Fibroblast of lung (primary cell): ENCODE data around the gene SCN5A. TPM values are rescaled to one million over a fixed set of nuclear protein-coding genes. Genes with fewer than 3 reads are reported as not detected.

ENCODE experiments used
- DNase-seq, 2 donors: peaks; one replicate each; pipeline versions ENCODE4 v3.0.0 to v3.0.0-alpha.2; 2010; ENCODE audit warnings: low read depth in 2 of 2
- H2AFZ ChIP-seq: 2 replicates; pipeline ENCODE4 v1.5.1; 2012; ENCODE audit warnings: low read length, control low read depth, inconsistent platforms
- H3K27ac ChIP-seq: 2 replicates; pipeline ENCODE4 v1.5.1; 2011; ENCODE audit warnings: low read length, control low read depth; ENCODE audit not compliant: insufficient read depth
- H3K27me3 ChIP-seq: 2 replicates; pipeline ENCODE4 v1.5.1; 2011; ENCODE audit warnings: mild to moderate bottlenecking, low read length; ENCODE audit not compliant: control insufficient read depth, insufficient read depth
- H3K36me3 ChIP-seq: 2 replicates; pipeline ENCODE4 v1.5.1; 2011; ENCODE audit warnings: low read length; ENCODE audit not compliant: control insufficient read depth, insufficient read depth
- H3K4me1 ChIP-seq: 2 replicates; pipeline ENCODE4 v1.5.1; 2011; ENCODE audit warnings: low read length; ENCODE audit not compliant: control insufficient read depth, insufficient read depth; ENCODE audit errors: extremely low read depth
- H3K4me2 ChIP-seq: 2 replicates; pipeline ENCODE4 v1.5.1; 2011; ENCODE audit warnings: low read length, control low read depth; ENCODE audit not compliant: insufficient read depth; ENCODE audit errors: extremely low read depth
- H3K4me3 ChIP-seq, 4 experiments: fragments of 200-600 bp in 1 of 4; sonication (generic) in 1 of 4; replicated peaks in 1 of 4; 2 replicates each; pipeline ENCODE4 v1.5.1; 2011 to 2016; ENCODE audit warnings: low read length in 4 of 4, low read depth in 3 of 4, mild to moderate bottlenecking in 3 of 4, control low read depth in 2 of 4, inconsistent platforms in 1 of 4, mixed read lengths in 1 of 4; ENCODE audit not compliant: insufficient read depth in 1 of 4; ENCODE audit errors: control extremely low read depth in 1 of 4
- H3K79me2 ChIP-seq: 2 replicates; pipeline ENCODE4 v1.5.1; 2012; ENCODE audit warnings: mild to moderate bottlenecking, low read length, inconsistent platforms; ENCODE audit not compliant: control insufficient read depth, insufficient read depth
- H3K9ac ChIP-seq: 2 replicates; pipeline ENCODE4 v1.5.1; 2011; ENCODE audit warnings: mild to moderate bottlenecking, low read length, control low read depth; ENCODE audit not compliant: insufficient read depth
- H3K9me3 ChIP-seq: 2 replicates; pipeline ENCODE4 v1.5.1; 2012; ENCODE audit warnings: low read depth, low read length; ENCODE audit not compliant: control insufficient read depth, insufficient read depth
- H4K20me1 ChIP-seq: 2 replicates; pipeline ENCODE4 v1.5.1; 2011; ENCODE audit warnings: low read length; ENCODE audit not compliant: control insufficient read depth, insufficient read depth; ENCODE audit errors: extremely low read depth
- CTCF ChIP-seq, 2 donors: IDR thresholded peaks in 1 of 2; conservative IDR thresholded peaks in 1 of 2; 1 replicate in 1 of 2; 2 replicates in 1 of 2; pipeline ENCODE4 v1.5.1; 2011 to 2012; ENCODE audit warnings: low read length in 2 of 2, control low read depth in 1 of 2, inconsistent platforms in 1 of 2, low read depth in 1 of 2, mild to moderate bottlenecking in 1 of 2
- EZH2 ChIP-seq: IDR thresholded peaks from 2 replicates; pipeline ENCODE4 v1.5.1; 2012; ENCODE audit warnings: low read length, control low read depth, mild to moderate bottlenecking; ENCODE audit errors: missing control alignments
- polyA plus RNA-seq, 2 donors: library from polyadenylated mRNA; depleted of rRNA in 1 of 2; stranded (reverse) in 1 of 2; unstranded in 1 of 2; fragments of >200 nt; gene quantifications; 2 replicates each; pipeline ENCODE4 v1.2.1, GENCODE V29; 2011 to 2012; ENCODE audit warnings: missing spikeins in 1 of 2
- total RNA-seq: library from RNA; depleted of rRNA; stranded (reverse); fragments of >200 nt; gene quantifications from 2 replicates; pipeline ENCODE4 v1.2.1, GENCODE V29; 2014

Gene SCN5A
- total and polyA plus RNA-seq, 2 donors (not counting 1 experiment from before 2014, with no cell fraction given) = 0.27 to 0.50 TPM

GRCh38 chr3:38526792-38527191 lies 122.7 kb downstream of the SCN5A start:
- Histone ChIP-seq H3K4me1 (no peaks in the 10 kb centered on the region), H3K4me2 (no peak overlapping the region), H4K20me1 (no peaks in the 10 kb centered on the region), H3K79me2 (no peaks in the 10 kb centered on the region), H3K9me3 (no peaks in the 10 kb centered on the region), H3K36me3 (peaks cover 6% of the 10 kb centered on the region), H3K27me3 (no peaks in the 10 kb centered on the region), H3K27ac (no peak overlapping the region), H3K9ac (no peak overlapping the region), H2AFZ (no peak overlapping the region), H3K4me3 (no peak overlapping the region)
- no peak for TF ChIP-seq EZH2
- DNase-seq = no peak

DNA sequence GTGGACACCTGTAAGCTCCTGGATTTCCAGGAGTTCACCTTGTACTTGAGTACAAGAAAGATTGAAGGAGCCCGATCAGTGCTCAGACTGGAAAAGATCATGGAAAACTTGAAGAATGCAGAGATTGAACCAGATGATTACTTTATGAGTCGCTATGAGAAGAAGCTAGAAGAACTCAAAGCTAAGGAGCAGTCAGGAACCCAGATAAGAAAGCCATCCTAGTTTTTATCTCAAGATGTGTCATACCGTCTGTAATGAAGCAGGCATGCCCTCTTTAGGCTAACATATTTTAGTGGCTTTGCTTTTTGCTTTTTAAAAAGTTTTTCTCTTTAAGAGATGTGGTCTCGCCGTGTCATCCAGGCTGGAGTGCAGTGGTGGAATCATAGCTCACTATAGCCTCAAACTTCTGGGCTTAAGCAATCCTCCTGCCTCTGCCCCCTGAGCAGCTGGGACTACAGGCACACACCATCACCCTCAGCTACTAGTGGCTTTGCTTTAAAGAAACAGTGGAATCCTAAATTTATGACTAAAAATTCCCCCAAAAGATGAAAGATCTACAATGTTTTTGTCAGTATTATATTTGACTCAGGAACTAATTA lies 125.2 kb downstream of the SCN5A start:
- H3K27me3 ChIP-seq = no peaks in the 10 kb centered on the region
- H3K9ac ChIP-seq = no peak overlapping the region
- DNase-seq = peak in 1 of 2 donors; percentile 57
- H3K4me1 ChIP-seq = no peaks in the 10 kb centered on the region
- H3K79me2 ChIP-seq = no peaks in the 10 kb centered on the region
- H3K27ac ChIP-seq = no peak overlapping the region
- H3K9me3 ChIP-seq = no peaks in the 10 kb centered on the region
- H3K4me3 ChIP-seq = no peak overlapping the region
- no peak overlapping the region for H2AFZ ChIP-seq
- TF ChIP-seq CTCF (conservative IDR thresholded peaks at IDR 0.05 in 1 of 2, IDR thresholded peaks at IDR 0.05 in 1 of 2; ENCODE audit: low read depth in 1 of 2, low read length in 2 of 2) (no peak), EZH2 (no peak)
- H3K4me2 ChIP-seq = no peak overlapping the region
- peaks cover 6% of the 10 kb centered on the region for H3K36me3 ChIP-seq
- no peaks in the 10 kb centered on the region for H4K20me1 ChIP-seq

GRCh38 chr3:38522002-38522401 lies 127.5 kb downstream of the SCN5A start:
- no peak for TF ChIP-seq EZH2
- TF ChIP-seq CTCF (conservative IDR thresholded peaks at IDR 0.05 in 1 of 2, IDR thresholded peaks at IDR 0.05 in 1 of 2; ENCODE audit: low read depth in 1 of 2, low read length in 2 of 2) = no peak

More at GRCh38 chr3:38522002-38522401, 127.5 kb downstream of the SCN5A start:
- H3K27me3 ChIP-seq = no peaks in the 10 kb centered on the region
- H3K4me3 ChIP-seq = no peak overlapping the region
- no peaks in the 10 kb centered on the region for H3K4me1 ChIP-seq
- H3K79me2 ChIP-seq = no peaks in the 10 kb centered on the region
- no peak overlapping the region for H3K27ac ChIP-seq
- no peaks in the 10 kb centered on the region for H4K20me1 ChIP-seq
- no peak overlapping the region for H2AFZ ChIP-seq
- peaks cover 5% of the 10 kb centered on the region for H3K36me3 ChIP-seq
- H3K9me3 ChIP-seq = no peaks in the 10 kb centered on the region
- no peak overlapping the region for H3K9ac ChIP-seq
- DNase-seq = no peak
- no peak overlapping the region for H3K4me2 ChIP-seq
